Measurements from ENCODE around the gene CARD8.

DNA sequence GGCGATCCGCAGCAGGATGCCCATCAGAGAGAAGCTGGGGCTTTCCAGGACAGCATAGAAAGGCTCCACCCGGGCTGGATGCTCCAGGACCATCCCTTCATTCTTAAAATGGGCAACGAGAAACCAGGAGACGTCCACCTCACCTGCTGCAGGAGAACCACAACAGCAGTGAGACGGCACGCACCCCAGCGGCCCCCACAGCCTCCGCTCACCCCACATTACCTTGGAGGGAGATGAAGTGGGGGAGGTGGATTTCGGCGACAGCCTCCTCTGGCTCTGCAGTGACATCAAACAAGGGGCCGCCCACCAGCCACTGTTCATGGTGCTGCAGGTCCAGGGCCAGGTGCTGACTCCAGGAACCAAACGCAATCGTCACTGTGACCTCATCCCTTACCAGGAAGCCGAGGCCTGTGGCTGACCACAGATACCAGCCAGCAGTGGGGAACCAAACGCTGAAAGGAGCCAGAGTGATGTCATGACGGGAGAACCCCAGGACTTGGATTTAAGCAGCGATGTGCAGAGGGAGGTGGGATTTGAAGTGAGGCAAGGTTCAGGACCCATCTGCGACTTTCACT lies 25.1 kb downstream of the CARD8 start:
- TF ChIP-seq CTCF (IDR thresholded peaks at IDR 0.05) (no peak), ZFX (IDR thresholded peaks at IDR 0.05; ENCODE audit: borderline replicate concordance) (no peak)

Measured in 22Rv1 (cell line).